ENCODE results near the gene LZIC. TPM values are rescaled to one million over a fixed set of nuclear protein-coding genes. Genes with fewer than 3 reads are reported as not detected.

Gene LZIC
- total and polyA plus RNA-seq, 9 of the 15 experiments (the other 6 are each of a cell fraction or from before 2014, with no cell fraction given), result 32.9 to 109 (median 61.7) TPM

- TF ChIP-seq CBFA2T3 (IDR thresholded peaks at IDR 0.05) (peak; percentile 12; the same call in 1 of the 2 replicates), RHOXF2B (CRISPR knock-in tag; conservative IDR thresholded peaks at IDR 0.05) (0 out of 2 replicates have a peak, but pooled peaks have one; percentile 38), ZNF778 (CRISPR knock-in tag; IDR thresholded peaks at IDR 0.05) (no peak), MAX (CRISPR knock-in tag; IDR thresholded peaks at IDR 0.05) (peak; percentile 88), ZKSCAN3 (CRISPR knock-in tag; IDR thresholded peaks at IDR 0.05) (no peak), KAT7 (CRISPR knock-in tag; IDR thresholded peaks at IDR 0.05; ENCODE audit: borderline replicate concordance) (peak; percentile 46; the same call in 1 of the 2 replicates), MCM2 (IDR thresholded peaks at IDR 0.05; ENCODE audit: low read depth) (no peak), ARID3B (CRISPR knock-in tag; IDR thresholded peaks at IDR 0.05; ENCODE audit: borderline replicate concordance) (0 out of 2 replicates have a peak, but pooled peaks have one; percentile 29), NCOA6 (IDR thresholded peaks at IDR 0.05) (no peak), AFF4 (CRISPR knock-in tag; IDR thresholded peaks at IDR 0.05) (0 out of 2 replicates have a peak, but pooled peaks have one; percentile 38), REST (IDR thresholded peaks at IDR 0.05; ENCODE audit: borderline replicate concordance) (no peak), REST (CRISPR knock-in tag; IDR thresholded peaks at IDR 0.05; ENCODE audit: low read depth) (peak; percentile 57; the same call in 1 of the 2 replicates), GTF2B (IDR thresholded peaks at IDR 0.05; ENCODE audit: extremely low read depth, insufficient read length) (no peak)
These were observed 32.6 kb downstream of the LZIC start (continued) for GRCh38 chr1:9910423-9911178.

Data from K562 (cell line).